ENCODE measurements around the gene NME7. TPM values are rescaled to one million over a fixed set of nuclear protein-coding genes. Genes with fewer than 3 reads are reported as not detected.
"Not testable (repeated sequence)": the region's sequence is repeated elsewhere in the genome, so short reads cannot be mapped to it uniquely, and the experiment has no call there.

NME7 gene
- polyA plus RNA-seq, 6 donors from 2014 or later: 2.6 to 19.2 (median 11.0) TPM

DNA sequence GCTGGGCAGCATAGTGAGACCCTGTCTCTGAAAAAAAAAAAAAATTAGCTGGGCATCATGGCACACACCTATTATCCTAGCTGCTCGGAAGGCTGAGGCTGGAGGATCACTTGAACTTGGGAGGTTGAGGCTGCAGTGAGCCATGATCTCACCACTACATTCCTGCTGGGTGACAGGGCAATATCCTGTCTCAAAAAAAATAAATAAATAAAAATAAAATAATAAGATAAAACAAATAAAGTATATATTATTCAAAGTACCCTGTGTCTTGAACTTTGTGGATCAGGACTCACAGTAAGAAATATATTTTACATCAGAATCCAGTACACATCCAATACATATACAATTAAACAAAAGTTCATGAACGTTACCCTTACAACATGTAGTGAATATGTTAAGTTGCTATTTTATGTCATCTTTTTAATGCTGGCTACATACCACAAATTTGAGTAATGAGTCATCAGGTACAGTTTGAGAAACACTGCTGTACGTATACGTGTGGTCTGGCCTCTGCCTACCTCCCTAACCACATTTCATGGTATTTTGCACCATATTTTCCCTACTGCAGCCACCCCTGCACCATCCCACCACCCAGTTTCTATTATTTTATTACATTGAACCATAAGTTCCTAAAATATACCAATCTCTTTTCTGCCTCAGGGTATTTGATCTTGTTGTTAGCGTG is 4.4 kb downstream of the NME7 start:
- peak overlapping the region in 1 of 6 donors; percentile 17 for H3K27ac Mint-ChIP-seq

DNA sequence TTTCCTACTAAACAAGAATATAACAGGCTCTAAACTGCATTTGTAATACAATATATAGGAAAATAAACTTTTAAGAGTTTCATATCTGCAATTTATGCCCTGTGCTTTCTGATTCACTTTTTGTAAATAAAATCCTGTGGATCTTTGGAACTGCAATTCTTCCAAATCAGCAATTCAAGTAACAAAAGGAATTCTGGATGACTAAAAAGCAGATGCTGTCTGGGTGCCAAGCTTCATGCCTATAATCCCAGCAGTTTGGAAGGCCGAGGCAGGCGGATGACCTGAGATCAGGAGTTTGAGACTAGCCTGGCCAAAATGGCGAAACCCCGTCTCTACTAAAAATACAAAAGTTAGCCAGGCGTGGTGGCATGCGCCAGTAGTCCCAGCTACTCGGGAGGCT is 6.3 kb downstream of the NME7 start:
- Mint-ChIP-seq H3K27me3 (no peaks in the 10 kb centered on the region), H3K4me1 (peaks cover 0 to 3% (median 0%) of the 10 kb centered on the region in 3 donors), H3K36me3 (peaks cover 0 to 10% of the 10 kb centered on the region in 2 donors), H3K27ac (peak overlapping the region in 1 of 6 donors; percentile 81), H3K9me3 (peaks cover 0 to 4% (median 0%) of the 10 kb centered on the region in 7 donors), H3K4me3 (no peak overlapping the region)
- DNase-seq (no peak), ATAC-seq (ENCODE audit: low read depth in 2 of 2) (no peak)

More for the DNA sequence above, 4.4 kb downstream of the NME7 start:
- DNase-seq (no peak), ATAC-seq (ENCODE audit: low read depth in 2 of 2) (no peak)
- Mint-ChIP-seq H3K9me3 (peaks cover 0 to 4% (median 0%) of the 10 kb centered on the region in 7 donors), H3K4me1 (peaks cover 0 to 3% (median 0%) of the 10 kb centered on the region in 3 donors), H3K36me3 (peaks cover 0 to 10% of the 10 kb centered on the region in 2 donors), H3K4me3 (no peak overlapping the region), H3K27me3 (no peaks in the 10 kb centered on the region)

DNA sequence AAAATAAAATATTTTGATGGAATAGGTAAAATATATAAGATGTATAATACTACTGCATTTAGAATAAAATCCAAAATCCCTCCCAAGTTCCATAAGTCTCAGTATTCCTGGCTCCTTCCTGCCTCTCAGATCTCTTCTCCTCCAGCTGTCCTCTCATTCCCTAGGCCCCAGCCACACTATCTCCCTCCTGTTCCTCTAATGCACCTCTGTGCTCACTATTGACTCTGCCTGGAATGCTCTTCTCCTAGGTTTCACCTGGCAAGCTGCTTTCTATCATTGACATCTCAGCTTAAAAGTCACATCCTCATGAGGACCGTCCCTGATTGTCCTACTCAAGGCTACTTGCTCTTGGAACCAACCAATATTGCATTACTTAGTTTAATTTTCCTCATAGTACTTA is 7.2 kb downstream of the NME7 start:
- ATAC-seq (ENCODE audit: low read depth in 2 of 2): no peak
- Mint-ChIP-seq H3K4me3 (no peak overlapping the region), H3K27me3 (no peaks in the 10 kb centered on the region), H3K36me3 (peaks cover 0 to 10% of the 10 kb centered on the region in 2 donors), H3K9me3 (peaks cover 0 to 4% (median 0%) of the 10 kb centered on the region in 7 donors), H3K27ac (no peak overlapping the region), H3K4me1 (peaks cover 0 to 3% (median 0%) of the 10 kb centered on the region in 3 donors)
- no peak for DNase-seq

DNA sequence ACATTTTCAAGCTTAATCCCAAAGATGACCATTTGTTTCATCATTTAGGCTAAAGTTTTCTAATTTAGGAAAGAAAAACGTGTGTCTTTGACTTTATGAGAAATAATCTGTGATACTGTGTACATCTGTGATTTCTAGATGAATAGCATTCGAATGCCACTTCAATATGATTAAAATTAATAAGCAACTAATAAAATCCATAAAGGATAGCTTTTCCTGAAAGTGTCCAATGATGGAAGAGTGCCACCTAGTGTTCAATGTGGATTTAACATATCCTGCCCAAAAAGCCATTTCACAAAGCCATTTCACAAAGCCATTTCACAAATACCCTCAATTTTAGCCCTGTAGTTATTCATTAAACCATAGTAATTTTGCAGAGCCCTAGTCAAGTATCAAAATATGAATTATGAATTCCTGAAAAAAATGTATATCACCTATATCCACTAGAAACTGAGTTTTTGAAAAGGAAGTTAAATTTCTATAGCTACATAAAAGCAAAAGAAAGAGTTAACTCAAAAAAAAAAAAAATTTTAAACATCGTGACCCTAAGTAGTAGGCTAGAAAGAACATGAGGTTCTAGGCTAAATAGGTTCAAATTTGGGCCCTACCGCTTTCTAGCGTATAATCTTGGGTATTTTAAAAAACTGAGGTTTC is 19.1 kb downstream of the NME7 start:
- Mint-ChIP-seq H3K4me1 (no peaks in the 10 kb centered on the region), H3K4me3 (no peak overlapping the region), H3K27me3 (no peaks in the 10 kb centered on the region), H3K27ac (no peak overlapping the region), H3K9me3 (peaks cover 0 to 3% (median 0%) of the 10 kb centered on the region in 7 donors), H3K36me3 (peaks cover 0 to 5% of the 10 kb centered on the region in 2 donors)
- DNase-seq (peak; percentile 42), ATAC-seq (ENCODE audit: low read depth in 2 of 2) (peak in 1 of 2 donors; percentile 39)

DNA sequence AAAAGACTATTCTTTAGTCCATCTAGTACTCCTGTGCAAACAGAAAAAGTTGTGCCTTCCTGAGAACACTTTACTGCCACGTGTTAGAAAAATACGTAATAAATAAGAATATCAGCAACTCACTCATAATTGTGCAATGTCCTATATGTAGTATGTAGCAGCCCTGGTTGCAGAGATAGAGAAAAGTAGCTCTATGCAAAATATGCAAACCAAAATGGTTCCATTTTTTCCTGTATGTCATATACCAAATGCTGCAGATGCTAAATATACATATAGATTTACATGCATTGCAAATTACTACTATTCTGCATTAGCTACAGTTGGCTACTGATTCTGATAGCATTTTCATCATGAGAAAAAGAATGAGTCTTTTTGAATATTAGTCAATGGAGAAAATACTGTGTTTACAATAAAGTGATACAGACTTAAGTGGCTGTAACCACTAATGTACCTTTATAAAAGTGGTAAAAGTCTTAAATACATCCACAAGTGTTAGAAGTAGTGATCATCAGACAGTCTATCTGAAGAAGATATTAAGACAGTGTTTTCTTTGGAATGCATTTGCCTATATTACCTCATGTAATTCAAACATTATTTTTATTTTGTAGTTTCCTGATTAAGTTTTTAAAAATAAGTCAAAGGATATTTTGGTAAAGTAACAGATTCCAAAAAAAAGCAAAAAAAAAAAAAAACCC is 19.8 kb downstream of the NME7 start:
- Mint-ChIP-seq H3K27ac (no peak overlapping the region), H3K27me3 (no peaks in the 10 kb centered on the region), H3K9me3 (peaks cover 0 to under 1% (median 0%) of the 10 kb centered on the region in 7 donors), H3K4me1 (no peaks in the 10 kb centered on the region), H3K4me3 (no peak overlapping the region), H3K36me3 (no peaks in the 10 kb centered on the region)
- DNase-seq (no peak), ATAC-seq (ENCODE audit: low read depth in 2 of 2) (no peak)

DNA sequence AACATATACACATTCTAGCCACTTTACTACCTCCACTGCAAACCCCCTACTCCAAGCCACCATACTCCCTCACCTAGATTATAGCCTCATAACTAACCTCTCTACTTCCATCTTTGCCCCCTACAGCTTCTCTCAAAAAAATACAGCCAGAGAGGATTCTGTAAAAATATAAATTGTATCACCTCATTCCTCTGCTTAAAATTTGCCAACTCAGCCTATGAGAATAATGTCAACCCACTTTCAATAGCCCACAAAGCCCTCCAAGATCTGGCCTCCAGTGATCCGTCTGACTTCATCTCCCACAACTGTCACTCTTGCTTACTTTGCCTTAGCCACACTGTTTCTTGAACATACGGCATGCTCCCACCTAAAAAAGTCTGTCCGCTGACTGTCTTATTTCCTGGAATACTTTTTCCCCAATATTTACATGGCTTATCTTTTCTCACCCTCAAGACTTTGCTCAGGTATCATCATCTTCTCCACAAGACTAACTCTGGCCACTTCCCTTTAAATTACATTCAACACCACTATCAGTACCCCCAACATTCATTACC is 21.5 kb downstream of the NME7 start:
- Mint-ChIP-seq H3K4me3 (no peak overlapping the region), H3K27ac (no peak overlapping the region)

DNA sequence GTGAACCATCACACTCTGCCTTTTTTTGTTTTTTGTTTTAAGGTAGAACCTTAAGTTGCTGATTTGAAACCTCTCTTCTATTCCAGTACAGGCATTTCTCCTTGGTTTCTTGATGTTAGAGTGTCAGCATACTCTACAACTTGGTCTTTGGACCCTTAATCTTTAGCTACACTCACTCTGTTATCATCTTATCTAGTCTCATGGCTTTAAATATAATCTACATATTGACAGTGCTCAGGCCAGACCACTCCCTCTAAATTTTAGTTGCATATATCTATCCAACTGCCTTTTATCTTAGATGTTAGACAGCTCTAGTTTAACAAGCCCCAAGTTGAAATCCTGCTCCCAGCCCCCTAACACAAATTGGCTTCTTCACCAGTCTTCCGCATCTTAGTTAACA is 22.1 kb downstream of the NME7 start:
- H3K4me1 Mint-ChIP-seq: peaks cover 5 to 7% (median 6%) of the 10 kb centered on the region in 3 donors
- no peak overlapping the region for H3K4me3 Mint-ChIP-seq
- H3K36me3 Mint-ChIP-seq: peaks cover 4 to 6% of the 10 kb centered on the region in 2 donors
- ATAC-seq (ENCODE audit: low read depth in 2 of 2) (no peak), DNase-seq (no peak)
- H3K27ac Mint-ChIP-seq: no peak overlapping the region
- H3K9me3 Mint-ChIP-seq: peaks cover 0 to 5% (median 1%) of the 10 kb centered on the region in 7 donors
- H3K27me3 Mint-ChIP-seq: no peaks in the 10 kb centered on the region

More for the DNA sequence above, 21.5 kb downstream of the NME7 start:
- ATAC-seq (ENCODE audit: low read depth in 2 of 2) (no peak), DNase-seq (no peak)
- peaks cover 0 to 1% (median under 1%) of the 10 kb centered on the region in 3 donors for H3K4me1 Mint-ChIP-seq
- H3K36me3 Mint-ChIP-seq: no peaks in the 10 kb centered on the region
- no peaks in the 10 kb centered on the region for H3K27me3 Mint-ChIP-seq
- H3K9me3 Mint-ChIP-seq: peaks cover 0 to 2% (median 0%) of the 10 kb centered on the region in 7 donors

DNA sequence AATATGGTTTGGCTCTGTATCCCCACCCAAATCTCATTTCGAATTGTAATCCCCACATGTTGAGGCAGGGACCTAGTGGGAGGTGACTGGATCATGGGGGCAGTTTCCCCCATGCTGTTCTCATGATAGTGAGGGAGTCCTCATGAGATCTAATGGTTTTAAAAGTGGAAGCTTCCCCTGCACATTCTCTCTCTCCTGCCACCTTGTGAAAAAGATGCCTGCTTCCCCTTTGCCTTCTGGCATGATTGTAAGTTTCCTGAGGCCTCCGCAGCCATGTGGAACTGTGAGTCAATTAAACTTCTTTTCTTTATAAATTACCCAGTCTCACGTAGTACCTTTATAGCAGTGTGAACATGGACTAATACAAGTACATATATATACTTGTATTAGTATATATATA is 25.5 kb downstream of the NME7 start:
- Mint-ChIP-seq H3K36me3 (peaks cover 12 to 13% of the 10 kb centered on the region in 2 donors), H3K4me1 (peaks cover 10 to 17% (median 15%) of the 10 kb centered on the region in 3 donors), H3K27ac (peak overlapping the region in 1 of 6 donors; percentile 39), H3K9me3 (peaks cover 0 to 11% (median 3%) of the 10 kb centered on the region in 7 donors)
- H3K27me3 Mint-ChIP-seq; H3K4me3 Mint-ChIP-seq; ATAC-seq (ENCODE audit: low read depth in 2 of 2); DNase-seq: not testable (repeated sequence)

DNA sequence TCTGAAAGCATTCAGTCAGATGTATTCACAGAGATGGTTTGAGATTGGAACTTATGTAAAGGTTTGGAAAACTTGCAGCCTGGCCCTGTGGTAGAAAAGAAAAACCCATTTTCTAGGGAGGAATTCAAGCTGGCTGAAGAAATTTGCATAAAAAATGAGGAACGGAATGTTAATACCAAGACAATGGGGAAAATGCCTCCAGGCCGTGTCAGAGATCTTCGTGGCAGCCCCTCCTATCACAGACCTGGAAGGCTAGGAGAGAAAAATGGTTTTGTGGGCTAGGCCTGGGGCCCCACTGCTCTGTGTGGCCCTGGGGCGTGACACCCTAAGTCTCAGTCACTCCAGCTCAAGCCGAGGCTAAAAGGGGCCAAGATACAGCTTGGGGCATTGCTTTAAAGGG is 26.7 kb downstream of the NME7 start:
- ATAC-seq (ENCODE audit: low read depth in 2 of 2) (no peak), DNase-seq (no peak)
- peak overlapping the region in 1 of 6 donors; percentile 19 for H3K27ac Mint-ChIP-seq
- H3K27me3 Mint-ChIP-seq: no peaks in the 10 kb centered on the region
- peaks cover 1 to 11% (median 4%) of the 10 kb centered on the region in 7 donors for H3K9me3 Mint-ChIP-seq
- peaks cover 12 to 13% of the 10 kb centered on the region in 2 donors for H3K36me3 Mint-ChIP-seq
- peaks cover 10 to 17% (median 15%) of the 10 kb centered on the region in 3 donors for H3K4me1 Mint-ChIP-seq
- H3K4me3 Mint-ChIP-seq: peak overlapping the region in 1 of 8 donors; percentile 5

DNA sequence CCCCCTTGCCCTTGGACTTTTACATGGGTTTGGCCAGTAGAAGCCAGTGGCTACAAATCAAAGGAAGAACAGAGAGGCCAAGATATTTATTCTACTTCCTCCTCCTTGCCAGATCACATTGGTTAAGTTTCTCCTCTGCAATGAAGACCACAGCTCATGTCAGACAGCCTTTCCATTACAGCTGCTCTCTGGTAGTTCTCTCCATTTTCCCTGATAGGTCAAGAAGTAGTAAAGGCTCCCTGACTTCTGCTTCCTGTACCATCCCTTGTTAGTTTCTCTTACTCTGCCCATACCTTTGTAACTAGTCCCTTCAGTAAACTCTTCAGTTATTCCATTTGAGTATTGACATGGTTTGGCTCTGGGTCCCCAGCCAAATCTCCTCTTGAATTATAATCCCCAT is 27.8 kb downstream of the NME7 start:
- H3K9me3 Mint-ChIP-seq: peaks cover 2 to 15% (median 8%) of the 10 kb centered on the region in 7 donors
- ATAC-seq (ENCODE audit: low read depth in 2 of 2) (no peak), DNase-seq (no peak)
- H3K4me3 Mint-ChIP-seq: peak overlapping the region in 1 of 8 donors; percentile 3
- no peaks in the 10 kb centered on the region for H3K27me3 Mint-ChIP-seq
- peak overlapping the region in 1 of 6 donors; percentile 81 for H3K27ac Mint-ChIP-seq
- H3K4me1 Mint-ChIP-seq: peaks cover 10 to 17% (median 15%) of the 10 kb centered on the region in 3 donors
- peaks cover 17 to 21% of the 10 kb centered on the region in 2 donors for H3K36me3 Mint-ChIP-seq

DNA sequence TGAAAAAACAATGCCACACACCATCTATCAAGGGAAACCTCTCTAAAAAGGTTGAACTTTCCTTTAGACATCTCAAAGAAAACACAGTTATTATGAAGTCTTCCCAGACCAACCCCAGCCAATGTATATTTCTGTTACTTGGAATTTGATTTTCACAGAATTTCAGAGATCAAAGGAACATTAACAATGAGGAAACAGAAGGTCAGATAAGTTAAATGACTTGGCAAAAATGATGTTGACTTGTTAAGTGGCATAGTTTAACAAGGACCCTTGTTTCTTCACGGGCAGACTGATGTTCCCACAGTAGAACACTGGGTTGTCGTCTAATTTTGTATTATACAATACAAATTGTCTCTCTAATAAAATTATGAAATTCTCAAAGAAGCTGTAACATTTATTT is 29.0 kb downstream of the NME7 start:
- Mint-ChIP-seq H3K27ac (peak overlapping the region in 2 of 6 donors; percentile 3 to 51), H3K27me3 (no peaks in the 10 kb centered on the region), H3K4me1 (peaks cover 10 to 24% (median 15%) of the 10 kb centered on the region in 3 donors), H3K36me3 (peaks cover 17 to 21% of the 10 kb centered on the region in 2 donors), H3K9me3 (peaks cover 5 to 15% (median 10%) of the 10 kb centered on the region in 7 donors), H3K4me3 (no peak overlapping the region)
- DNase-seq (no peak), ATAC-seq (ENCODE audit: low read depth in 2 of 2) (no peak)

DNA sequence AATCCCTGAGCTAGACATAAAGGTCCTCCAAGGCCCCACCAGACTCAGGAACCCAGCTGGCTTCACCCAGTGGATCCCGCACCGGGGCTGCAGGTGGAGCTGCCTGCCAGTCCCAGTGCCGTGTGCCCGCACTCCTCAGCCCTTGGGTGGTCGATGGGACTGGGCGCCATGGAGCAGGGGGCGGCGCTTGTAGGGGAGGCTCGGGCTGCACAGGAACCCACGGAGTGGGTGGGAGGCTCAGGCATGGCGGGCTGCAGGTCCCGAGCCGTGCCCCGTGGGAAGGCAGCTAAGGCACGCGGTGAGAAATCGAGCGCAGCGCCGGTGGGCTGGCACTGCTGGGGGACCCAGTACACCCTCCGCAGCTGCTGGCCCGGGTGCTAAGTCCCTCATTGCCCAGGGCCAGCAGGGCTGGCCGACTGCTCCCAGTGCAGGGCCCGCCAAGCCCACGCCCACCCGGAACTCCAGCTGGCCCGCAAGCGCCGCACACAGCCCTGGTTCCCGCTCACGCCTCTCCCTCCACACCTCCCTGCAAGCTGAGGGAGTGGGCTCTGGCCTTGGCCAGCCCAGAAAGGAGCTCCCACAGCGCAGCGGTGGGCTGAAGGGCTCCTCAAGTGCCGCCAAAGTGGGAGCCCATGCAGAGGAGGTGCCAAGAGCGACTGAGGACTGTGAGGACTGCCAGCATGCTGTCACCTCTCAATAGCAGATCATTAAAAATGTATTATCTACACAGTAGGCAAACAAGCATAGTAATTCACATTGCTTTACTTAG is 30.5 kb downstream of the NME7 start:
- not testable (repeated sequence) for H3K27me3 Mint-ChIP-seq, H3K4me3 Mint-ChIP-seq, DNase-seq

More for the DNA sequence above, 30.5 kb downstream of the NME7 start:
- not testable (repeated sequence) for H3K27ac Mint-ChIP-seq; ATAC-seq (ENCODE audit: low read depth in 2 of 2)
- Mint-ChIP-seq H3K36me3 (peaks cover 17 to 21% of the 10 kb centered on the region in 2 donors), H3K4me1 (peaks cover 10 to 26% (median 18%) of the 10 kb centered on the region in 3 donors), H3K9me3 (peaks cover 7 to 15% (median 10%) of the 10 kb centered on the region in 7 donors)

All from naive B cell (primary cell).